DND-41 (cell line): ENCODE data around the gene SPAG16.

ENCODE experiments used
- ATAC-seq: fragments of 200-7000 bp; cut with Tn5 transposase; 3 replicates; pipeline ENCODE4 v1.9.1; 2021; ENCODE audit warnings: low read depth; ENCODE audit not compliant: insufficient read depth
- DNase-seq: peaks from one replicate; pipeline ENCODE4 v3.0.0-alpha.2; 2020
- H2AFZ ChIP-seq: 2 replicates; pipeline ENCODE4 v1.6.0; 2012; ENCODE audit warnings: low read depth, low read length
- H3K27ac ChIP-seq: 2 replicates; pipeline ENCODE4 v1.5.1; 2012; ENCODE audit warnings: low read length, inconsistent platforms
- H3K27me3 ChIP-seq: fragments of 200-600 bp; sonication (generic); 2 replicates; pipeline ENCODE4 v1.6.0; 2012; ENCODE audit warnings: low read length, mild to moderate bottlenecking, inconsistent platforms; ENCODE audit not compliant: insufficient read depth, poor library complexity
- H3K36me3 ChIP-seq: 2 replicates; pipeline ENCODE4 v1.5.1; 2012; ENCODE audit warnings: low read length, inconsistent platforms; ENCODE audit not compliant: insufficient read depth
- H3K4me1 ChIP-seq: 2 replicates; pipeline ENCODE4 v1.5.1; 2012; ENCODE audit warnings: mild to moderate bottlenecking, low read length; ENCODE audit not compliant: insufficient read depth
- H3K4me2 ChIP-seq: 2 replicates; pipeline ENCODE4 v1.6.0; 2012; ENCODE audit warnings: mild to moderate bottlenecking, moderate library complexity, low read length, inconsistent platforms; ENCODE audit not compliant: insufficient read depth
- H3K4me3 ChIP-seq, 2 experiments: fragments of 200-600 bp in 1 of 2; shearing (Covaris generic) in 1 of 2; 2 replicates each; pipeline ENCODE4 v1.5.1; 2012 to 2016; ENCODE audit warnings: inconsistent platforms in 2 of 2, low read length in 2 of 2, mild to moderate bottlenecking in 2 of 2, low read depth in 1 of 2, moderate library complexity in 1 of 2
- H3K79me2 ChIP-seq: 2 replicates; pipeline ENCODE4 v1.6.0; 2012; ENCODE audit warnings: low read length, inconsistent platforms; ENCODE audit not compliant: insufficient read depth
- H3K9ac ChIP-seq: 2 replicates; pipeline ENCODE4 v1.6.0; 2012; ENCODE audit warnings: low read depth, mild to moderate bottlenecking, inconsistent platforms, low read length, moderate library complexity
- H3K9me3 ChIP-seq: 2 replicates; pipeline ENCODE4 v1.5.1; 2012; ENCODE audit warnings: low read length, moderate library complexity, mild to moderate bottlenecking, inconsistent platforms; ENCODE audit not compliant: insufficient read depth, severe bottlenecking
- H4K20me1 ChIP-seq: 2 replicates; pipeline ENCODE4 v1.6.0; 2012; ENCODE audit warnings: low read length; ENCODE audit not compliant: insufficient read depth
- CTCF ChIP-seq: IDR thresholded peaks from 2 replicates; pipeline ENCODE4 v1.5.1; 2012; ENCODE audit warnings: borderline replicate concordance, low read length, moderate library complexity, mild to moderate bottlenecking; ENCODE audit not compliant: poor library complexity, severe bottlenecking; ENCODE audit errors: extremely low read depth
- EZH2 ChIP-seq: IDR thresholded peaks from 3 replicates; pipeline ENCODE4 v1.6.1; 2012; ENCODE audit warnings: borderline replicate concordance, low read depth, mild to moderate bottlenecking, moderate library complexity, low read length, inconsistent platforms; ENCODE audit not compliant: severe bottlenecking

Gene SPAG16

GRCh38 chr2:213242653-213243052, 41.6 kb upstream of the SPAG16 start:
- H3K4me2 ChIP-seq: no peak overlapping the region
- H3K27ac ChIP-seq: no peak overlapping the region
- no peak overlapping the region for H2AFZ ChIP-seq
- DNase-seq (no peak), ATAC-seq (no peak)
- H4K20me1 ChIP-seq: no peaks in the 10 kb centered on the region
- H3K9ac ChIP-seq: no peak overlapping the region
- no peak for TF ChIP-seq CTCF
- no peak for TF ChIP-seq EZH2
- peaks cover 58% of the 10 kb centered on the region for H3K4me1 ChIP-seq
- no peak overlapping the region for H3K4me3 ChIP-seq
- no peaks in the 10 kb centered on the region for H3K9me3 ChIP-seq
- H3K36me3 ChIP-seq: no peaks in the 10 kb centered on the region
- no peaks in the 10 kb centered on the region for H3K79me2 ChIP-seq
- no peaks in the 10 kb centered on the region for H3K27me3 ChIP-seq

GRCh38 chr2:213243189-213244044, 40.8 kb upstream of the SPAG16 start:
- H2AFZ ChIP-seq: peak overlapping the region; percentile 3; the same call in 1 of the 2 replicates
- no peak overlapping the region; the same call in 1 of the 2 replicates for H3K9ac ChIP-seq
- H3K79me2 ChIP-seq: no peaks in the 10 kb centered on the region
- peak; percentile 61; the same call in 2 of the 3 replicates for ATAC-seq
- H3K4me3 ChIP-seq: no peak overlapping the region
- TF ChIP-seq CTCF (no peak), EZH2 (no peak)
- H4K20me1 ChIP-seq: no peaks in the 10 kb centered on the region
- peak overlapping the region; percentile 21 for H3K27ac ChIP-seq
- DNase-seq: no peak
- peak overlapping the region; percentile 34 for H3K4me2 ChIP-seq
- no peaks in the 10 kb centered on the region for H3K36me3 ChIP-seq
- H3K9me3 ChIP-seq: no peaks in the 10 kb centered on the region
- H3K27me3 ChIP-seq: no peaks in the 10 kb centered on the region
- peaks cover 51% of the 10 kb centered on the region for H3K4me1 ChIP-seq

GRCh38 chr2:213246497-213247281, 37.6 kb upstream of the SPAG16 start:
- H3K79me2 ChIP-seq: no peaks in the 10 kb centered on the region
- H3K27me3 ChIP-seq: no peaks in the 10 kb centered on the region
- H3K9me3 ChIP-seq: no peaks in the 10 kb centered on the region
- TF ChIP-seq EZH2 (no peak), CTCF (peak; percentile 73)
- no peaks in the 10 kb centered on the region for H4K20me1 ChIP-seq
- peak; percentile 59 for DNase-seq
- H3K9ac ChIP-seq: no peak overlapping the region
- H3K36me3 ChIP-seq: no peaks in the 10 kb centered on the region
- ATAC-seq: peak; percentile 46; the same call in 1 of the 3 replicates
- no peak overlapping the region for H2AFZ ChIP-seq
- no peak overlapping the region for H3K27ac ChIP-seq
- no peak overlapping the region for H3K4me2 ChIP-seq
- no peak overlapping the region for H3K4me3 ChIP-seq
- H3K4me1 ChIP-seq: peaks cover 49% of the 10 kb centered on the region
